GM19468 (cell line): ENCODE data around the gene BOD1.
"Not testable (repeated sequence)": the region's sequence is repeated elsewhere in the genome, so short reads cannot be mapped to it uniquely, and the experiment has no call there.

ENCODE experiments used
- ATAC-seq: cut with Tn5 transposase; IDR thresholded peaks from one replicate; pipeline ENCODE4 v1.9.1; 2021; ENCODE audit warnings: mild to moderate bottlenecking, moderate library complexity, moderate number of reproducible peaks; ENCODE audit not compliant: unreplicated experiment; ENCODE audit errors: extremely low read depth

The BOD1 gene

GRCh38 chr5:173622183-173623047 lies 6.0 kb upstream of the BOD1 start:
- no peak for ATAC-seq

DNA sequence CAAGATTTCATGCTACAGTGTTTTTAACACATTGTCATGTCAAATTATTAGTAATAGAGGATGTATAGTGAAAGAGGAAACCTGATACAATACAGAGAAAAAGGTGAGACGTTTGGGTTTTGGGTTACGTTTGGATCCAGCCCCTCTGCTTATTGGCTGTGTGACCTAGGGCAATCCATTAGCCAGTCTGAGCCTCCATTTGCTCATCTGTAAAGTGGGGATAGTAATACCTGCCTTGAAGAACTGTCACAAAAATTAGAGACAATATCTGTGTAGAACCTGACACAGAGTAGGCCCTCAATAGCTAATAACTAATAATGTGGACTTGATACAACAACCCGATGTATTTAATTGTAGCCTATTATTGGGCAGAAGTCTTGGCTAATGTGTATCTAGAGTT lies 4.3 kb upstream of the BOD1 start:
- ATAC-seq = no peak

- no peak for ATAC-seq
Observed at GRCh38 chr5:173618927-173619519, 2.6 kb upstream of the BOD1 start.

DNA sequence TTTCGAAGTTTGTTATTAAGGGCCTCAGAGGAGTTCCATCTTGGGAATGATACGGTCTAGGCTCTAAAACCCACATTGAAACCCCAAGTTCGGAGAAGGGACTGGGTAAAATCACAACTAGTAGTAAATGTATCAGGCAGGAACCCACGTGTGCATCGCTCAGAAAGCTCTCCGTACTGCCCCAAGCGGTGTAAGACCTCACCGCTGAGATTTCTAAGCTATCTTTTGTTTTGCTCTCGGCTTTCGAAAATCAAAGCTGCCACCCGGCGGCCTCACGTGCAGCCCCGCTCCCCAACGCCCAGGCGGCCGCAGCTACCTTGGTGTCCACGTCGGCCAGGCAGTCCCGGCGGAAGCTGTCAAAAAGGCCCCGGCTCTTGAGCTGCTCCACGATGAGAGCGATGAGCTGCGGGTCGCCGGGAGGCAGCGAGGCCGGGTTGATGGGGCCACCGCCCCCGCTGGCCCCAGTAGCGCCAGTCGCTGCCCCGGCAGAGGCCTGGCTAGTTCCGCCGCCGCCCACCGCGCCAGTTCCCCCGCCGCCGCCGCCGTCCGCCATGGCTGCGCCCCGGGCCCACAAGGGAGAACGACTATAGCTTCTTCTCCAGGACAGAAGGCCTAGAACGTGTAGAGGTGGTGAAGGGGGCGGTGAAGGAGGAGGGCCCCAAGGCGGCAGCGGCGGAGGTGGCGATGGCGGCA lies 420 bp downstream of the BOD1 start:
- peak; percentile 38 for ATAC-seq

DNA sequence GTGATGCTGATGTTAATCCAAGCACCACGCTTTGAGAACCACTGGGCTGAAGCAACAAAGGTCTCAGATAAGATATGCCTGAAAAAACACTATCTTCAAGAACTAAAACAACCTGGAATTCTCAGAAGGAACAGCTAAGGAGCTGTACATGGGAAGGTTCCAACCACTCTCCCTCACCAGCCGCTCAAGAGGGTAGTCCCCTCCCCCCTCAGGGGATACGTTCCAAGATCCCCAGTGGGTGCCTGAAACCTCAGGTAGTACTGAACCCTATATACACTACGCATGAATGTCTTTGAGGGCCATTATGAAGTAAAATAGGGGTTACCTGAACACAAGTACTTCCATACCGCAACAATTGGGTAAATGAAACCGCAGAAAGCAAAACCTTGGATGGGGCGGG lies 1.9 kb downstream of the BOD1 start:
- no peak for ATAC-seq

GRCh38 chr5:173613433-173614159 lies 2.9 kb downstream of the BOD1 start:
- ATAC-seq = no peak

- ATAC-seq = no peak
Observed at GRCh38 chr5:173612948-173613347, 3.5 kb downstream of the BOD1 start.

DNA sequence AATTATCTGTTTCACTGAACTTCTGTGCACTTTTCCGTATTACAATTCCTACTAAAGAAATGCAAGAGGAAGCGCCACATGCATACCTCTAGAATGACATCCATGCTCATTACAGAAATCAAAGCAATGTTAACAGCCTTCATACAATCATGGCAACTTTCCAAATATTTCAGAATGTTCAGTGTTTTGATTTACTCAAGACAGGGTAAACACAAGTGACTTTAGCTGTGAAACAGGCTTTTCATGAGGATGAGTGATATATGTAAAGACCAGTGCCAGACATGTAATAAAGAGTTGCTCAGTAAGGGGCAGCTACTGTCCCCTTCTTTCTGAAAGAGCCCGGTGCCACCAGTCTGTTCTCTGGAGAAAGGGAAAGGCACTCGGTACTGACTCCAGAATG lies 4.7 kb downstream of the BOD1 start:
- no peak for ATAC-seq

DNA sequence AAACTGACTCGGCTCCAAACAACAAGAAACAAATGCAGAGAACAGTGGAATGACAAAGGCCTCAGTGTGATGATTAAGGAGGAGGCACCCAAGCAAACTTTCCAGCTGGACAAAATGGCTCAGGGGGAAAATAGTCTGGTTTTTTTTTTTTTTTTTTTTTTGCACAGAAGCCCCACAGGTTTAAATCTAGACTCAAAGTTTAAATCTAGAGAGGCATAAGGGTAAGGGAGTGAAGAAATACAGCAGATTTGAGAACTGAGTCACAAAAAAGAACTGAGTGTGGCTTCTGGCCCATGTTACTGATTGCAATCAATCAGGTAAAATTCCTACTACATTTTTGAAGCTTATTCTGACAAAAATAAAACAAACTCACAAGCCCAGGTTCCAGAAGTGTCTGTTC lies 12.3 kb downstream of the BOD1 start:
- no peak for ATAC-seq

- ATAC-seq = no peak
Observed at GRCh38 chr5:173602423-173602822, 14.0 kb downstream of the BOD1 start.

- ATAC-seq = no peak
Observed at GRCh38 chr5:173598686-173599085, 17.8 kb downstream of the BOD1 start.

DNA sequence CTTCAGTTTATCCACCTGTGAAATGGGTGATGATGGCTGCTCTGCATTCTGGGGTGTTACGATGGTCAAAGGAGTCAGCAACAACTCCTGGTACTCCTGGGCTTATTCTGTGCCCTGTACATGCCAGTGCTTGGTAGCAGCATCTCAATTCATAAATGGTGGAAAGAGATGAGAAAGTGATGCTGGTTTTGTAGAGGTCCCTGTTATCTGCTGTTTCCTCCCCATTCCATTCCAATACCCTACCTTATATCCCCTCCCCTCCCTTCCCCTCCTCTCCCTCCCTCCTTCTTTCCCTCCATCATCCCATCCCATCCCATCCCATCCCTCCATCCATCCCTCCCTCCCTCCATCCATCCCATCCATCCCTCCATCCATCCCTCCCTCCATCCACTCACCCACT lies 19.1 kb downstream of the BOD1 start:
- ATAC-seq = no peak

GRCh38 chr5:173595841-173596240 lies 20.6 kb downstream of the BOD1 start:
- no peak for ATAC-seq

GRCh38 chr5:173594061-173594460 lies 22.4 kb downstream of the BOD1 start:
- ATAC-seq = no peak

DNA sequence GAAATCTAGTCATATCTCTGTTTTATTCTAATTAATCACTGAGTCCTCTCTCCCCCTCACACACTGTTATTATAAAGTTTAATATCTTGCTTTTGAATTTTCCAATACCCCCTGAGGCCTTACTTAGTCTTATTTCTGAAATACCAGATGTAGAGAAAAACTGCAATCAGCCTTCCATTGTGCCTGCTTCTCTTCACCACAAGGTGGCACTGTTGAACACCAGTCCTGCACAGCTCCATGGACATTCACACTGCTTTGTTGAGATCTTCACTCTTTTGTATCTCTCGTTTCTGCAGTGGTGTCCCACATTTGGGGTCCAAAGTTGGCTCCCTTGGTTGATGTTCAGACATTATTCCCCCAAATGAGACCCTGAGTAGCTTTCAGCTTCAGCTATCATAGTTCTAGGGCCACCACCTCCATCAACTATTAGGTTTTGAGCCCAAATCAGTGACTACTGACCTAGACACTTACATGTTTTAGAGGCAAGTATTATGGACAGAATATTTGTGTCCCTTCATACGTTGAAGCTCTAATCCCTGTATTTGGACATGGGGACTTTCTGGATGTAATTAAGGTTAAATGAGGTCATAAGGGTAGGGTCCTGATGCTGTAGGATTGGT lies 24.3 kb downstream of the BOD1 start:
- no peak for ATAC-seq

- ATAC-seq = no peak
Observed at GRCh38 chr5:173591056-173591514, 25.4 kb downstream of the BOD1 start.

DNA sequence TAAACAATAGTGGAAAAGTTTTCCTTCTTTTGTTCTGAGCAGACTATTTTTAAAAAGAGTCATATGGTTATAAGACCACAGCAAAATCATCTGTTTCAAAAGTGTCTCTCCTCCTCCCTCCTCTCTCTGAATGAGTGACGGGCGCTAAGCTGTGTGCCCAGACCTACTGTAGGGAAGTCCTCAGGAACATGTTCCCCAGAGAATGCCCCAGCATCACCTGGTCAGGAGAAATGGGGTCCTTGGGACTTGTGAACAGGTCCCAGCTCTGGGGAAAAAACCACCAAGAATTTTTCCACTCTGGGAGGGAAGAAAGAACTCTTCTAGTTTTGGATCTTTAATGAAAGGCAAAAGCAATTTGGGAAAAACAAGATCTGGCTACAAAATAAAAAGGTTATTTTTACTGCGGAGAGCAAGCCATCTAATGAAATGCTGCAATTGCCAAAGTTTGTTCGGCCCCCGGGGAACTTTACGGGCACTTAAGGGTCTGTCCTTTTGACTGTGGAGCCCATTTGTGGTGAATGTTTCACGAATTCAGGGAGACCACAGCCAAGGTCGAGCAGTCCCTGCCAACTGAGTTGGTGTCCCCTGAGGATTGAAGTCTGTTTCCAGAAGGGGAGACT lies 25.9 kb downstream of the BOD1 start:
- no peak for ATAC-seq

DNA sequence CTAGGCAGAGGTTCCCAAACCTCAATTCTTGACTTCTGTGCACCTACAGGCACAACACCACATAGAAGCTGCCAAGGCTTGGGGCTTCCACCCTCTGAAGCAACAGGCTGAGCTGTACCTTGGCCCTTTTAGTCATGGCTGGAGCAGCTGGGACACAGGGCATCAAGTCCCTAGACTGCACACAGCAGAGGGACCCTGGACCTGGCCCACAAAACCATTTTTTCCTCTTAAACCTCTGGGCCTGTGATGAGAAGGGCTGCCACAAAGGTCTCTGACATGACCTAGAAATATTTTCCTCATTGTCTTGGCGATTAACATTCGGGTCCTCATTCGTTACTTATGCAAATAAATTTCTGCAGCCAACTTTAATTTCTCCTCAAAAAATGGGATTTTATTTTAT lies 30.3 kb downstream of the BOD1 start:
- ATAC-seq = not testable (repeated sequence)

GRCh38 chr5:173583346-173583745 lies 33.1 kb downstream of the BOD1 start:
- ATAC-seq = no peak
